Hematopoietic multipotent progenitor cell treated with erythropoietin and hydrocortisone succinate and interleukin-3 and kit ligand, for 4 days (in vitro differentiated cells): Measurements from ENCODE around the gene SEMA6B.
"Not testable (repeated sequence)": the region's sequence is repeated elsewhere in the genome, so short reads cannot be mapped to it uniquely, and the experiment has no call there.

Experiments used
- DNase-seq: peaks from one replicate; pipeline ENCODE4 v3.0.0-alpha.2; 2015

SEMA6B gene

GRCh38 chr19:4559569-4559968 is at the start of gene SEMA6B:
SEMA6B (minus strand) TSS chr19:4559684; CDS start chr19:4558457, 1,227 bp downstream.
- no peak for DNase-seq

DNA sequence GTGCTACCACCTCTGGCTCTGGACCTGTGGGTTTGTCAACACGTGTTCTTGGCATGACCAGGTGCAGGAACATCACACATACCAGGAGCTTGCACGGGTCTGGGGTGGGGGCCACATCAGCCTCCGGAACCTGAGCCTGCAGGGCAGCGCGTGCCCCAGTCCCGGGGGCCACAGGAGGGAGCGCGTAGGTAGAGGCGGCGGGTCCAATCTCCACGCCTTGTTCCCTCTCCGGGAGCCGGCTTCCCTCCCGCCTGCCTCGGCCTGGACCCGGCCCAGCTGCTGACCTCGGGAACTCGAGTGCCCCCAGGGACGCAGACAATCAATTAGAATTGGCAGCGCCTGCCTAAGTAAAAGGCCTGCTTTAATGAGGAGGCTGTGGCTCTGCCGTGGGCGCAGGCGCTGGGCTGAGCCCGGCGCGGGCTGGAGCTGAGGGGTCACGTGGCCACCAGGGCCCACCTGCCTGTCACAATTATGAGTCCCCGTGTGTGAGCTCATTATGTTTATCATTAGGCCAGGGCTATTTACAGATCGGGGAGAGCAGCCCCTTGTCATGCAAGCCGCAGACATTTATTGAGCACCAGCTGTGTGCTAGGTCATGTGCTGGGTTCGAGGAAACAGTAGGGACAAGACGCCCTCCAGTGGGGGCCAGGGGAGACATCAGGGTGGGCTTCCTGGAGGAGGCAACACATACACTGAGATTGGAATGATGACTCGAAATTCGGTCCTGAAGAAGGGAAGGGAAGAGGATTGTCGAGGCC is 47.6 kb upstream of the SEMA6B start:
- DNase-seq: peak; percentile 38

- no peak for DNase-seq
Measured at GRCh38 chr19:4606181-4606580, 46.7 kb upstream of the SEMA6B start.

DNA sequence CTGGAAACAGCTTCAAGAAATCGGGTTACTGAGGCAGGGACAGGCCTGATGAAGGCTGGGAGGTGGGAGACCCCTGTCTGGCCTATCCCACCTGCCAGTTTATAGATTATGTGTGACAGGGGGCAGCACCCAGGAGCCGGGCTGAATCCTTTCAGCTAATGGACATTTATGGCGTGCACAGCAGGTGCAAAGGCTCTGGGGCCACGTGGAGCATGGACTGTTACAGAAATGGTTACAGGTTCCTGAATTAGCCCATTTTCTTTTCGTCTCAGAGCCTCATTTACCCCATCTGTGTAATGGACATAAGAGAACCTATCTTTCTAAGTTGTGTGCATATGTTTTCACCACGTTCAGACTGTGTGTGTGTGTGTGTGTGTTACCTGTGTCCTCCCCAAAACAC is 45.4 kb upstream of the SEMA6B start:
- no peak for DNase-seq

- no peak for DNase-seq
Measured at GRCh38 chr19:4602915-4603314, 43.4 kb upstream of the SEMA6B start.

DNA sequence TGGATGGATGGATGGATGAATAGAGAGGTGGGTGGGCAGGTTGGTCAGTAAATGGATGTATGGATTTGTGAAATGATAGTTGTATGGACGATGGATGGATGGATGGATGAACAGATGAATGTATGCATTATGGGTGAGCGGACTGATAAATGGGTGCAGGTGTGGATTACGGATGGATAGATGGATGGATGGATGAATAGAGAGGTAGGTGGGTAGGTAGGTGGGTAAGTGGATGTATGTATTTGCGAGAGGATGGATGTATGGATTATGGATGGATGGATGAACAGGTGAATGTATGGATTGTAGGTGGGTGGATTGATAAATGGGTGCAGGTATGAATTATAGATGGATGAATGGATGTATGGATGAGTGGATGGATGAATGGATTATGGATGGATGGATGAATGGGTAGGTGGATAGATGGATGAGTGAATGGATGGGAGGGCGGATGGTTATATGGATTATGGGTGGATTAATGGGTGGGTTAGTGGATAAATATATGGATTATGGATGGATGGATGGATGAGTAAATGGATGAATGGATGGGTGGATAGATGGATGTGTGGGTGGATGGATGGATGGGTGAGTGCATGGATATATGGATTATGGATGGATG is 42.8 kb upstream of the SEMA6B start:
- no peak for DNase-seq

DNA sequence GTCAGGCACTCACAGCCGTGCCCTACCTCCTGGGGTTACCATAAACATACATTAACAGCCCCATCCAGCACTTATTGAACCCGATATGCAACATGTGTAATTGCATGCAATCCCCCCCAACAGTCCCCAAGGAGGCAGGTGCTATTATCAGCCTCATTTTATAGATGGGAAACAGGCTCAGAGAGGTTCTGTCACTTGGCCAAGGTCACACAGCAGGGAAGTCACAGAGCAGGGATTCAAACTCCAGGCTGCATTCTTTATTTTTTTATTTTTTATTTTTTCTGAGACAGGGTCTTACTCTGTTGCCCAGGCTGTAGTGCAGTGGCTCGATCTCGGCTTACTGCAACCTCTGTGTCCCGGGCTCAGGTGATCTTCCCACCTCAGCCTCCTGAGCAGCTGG is 41.4 kb upstream of the SEMA6B start:
- DNase-seq: no peak

DNA sequence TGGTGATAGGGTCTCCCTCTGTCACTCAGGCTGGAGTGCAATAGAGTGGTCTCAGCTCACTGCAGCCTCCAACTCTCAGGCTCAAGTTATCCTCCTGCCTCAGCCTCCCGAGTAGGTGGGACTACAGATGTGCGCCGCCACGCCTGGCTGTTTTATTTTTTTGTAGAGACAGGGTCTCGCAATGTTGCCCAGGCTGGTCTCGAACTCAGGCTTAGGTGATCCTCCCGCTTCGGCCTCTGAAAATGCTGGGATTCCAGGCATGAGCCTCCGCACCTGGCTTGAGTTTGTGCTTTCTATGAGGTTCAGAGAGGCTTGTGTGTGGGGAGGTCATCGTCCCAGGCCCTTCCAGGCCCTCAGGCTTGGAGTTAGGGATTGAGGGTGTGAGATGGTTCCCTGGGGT is 40.6 kb upstream of the SEMA6B start:
- DNase-seq: no peak

DNA sequence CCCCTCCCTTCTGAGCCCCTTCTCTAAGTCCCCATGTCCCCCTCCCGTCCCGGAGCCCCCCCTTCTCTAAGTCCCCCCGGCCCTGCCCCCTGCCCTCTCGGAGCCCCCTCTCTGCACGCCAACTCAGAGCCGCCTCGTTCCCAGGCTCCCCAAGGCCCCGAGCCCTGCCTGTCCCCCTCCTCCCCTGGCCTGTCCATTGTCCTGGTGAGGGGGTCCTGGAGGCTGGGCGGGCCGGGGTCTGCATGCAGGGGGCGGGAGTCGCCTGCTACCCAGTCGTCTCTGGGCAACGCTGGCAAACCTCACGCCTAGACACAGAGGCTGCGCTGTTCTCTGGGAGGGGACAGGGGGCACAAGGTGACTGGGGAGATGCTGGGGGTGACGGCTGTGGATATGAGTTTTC is 39.2 kb upstream of the SEMA6B start:
- no peak for DNase-seq

- peak; percentile 87 for DNase-seq
Measured at GRCh38 chr19:4597975-4598671, 38.6 kb upstream of the SEMA6B start.

- DNase-seq: no peak
Measured at GRCh38 chr19:4597278-4597974, 37.9 kb upstream of the SEMA6B start.

GRCh38 chr19:4596033-4596904 is 36.8 kb upstream of the SEMA6B start:
- no peak for DNase-seq

DNA sequence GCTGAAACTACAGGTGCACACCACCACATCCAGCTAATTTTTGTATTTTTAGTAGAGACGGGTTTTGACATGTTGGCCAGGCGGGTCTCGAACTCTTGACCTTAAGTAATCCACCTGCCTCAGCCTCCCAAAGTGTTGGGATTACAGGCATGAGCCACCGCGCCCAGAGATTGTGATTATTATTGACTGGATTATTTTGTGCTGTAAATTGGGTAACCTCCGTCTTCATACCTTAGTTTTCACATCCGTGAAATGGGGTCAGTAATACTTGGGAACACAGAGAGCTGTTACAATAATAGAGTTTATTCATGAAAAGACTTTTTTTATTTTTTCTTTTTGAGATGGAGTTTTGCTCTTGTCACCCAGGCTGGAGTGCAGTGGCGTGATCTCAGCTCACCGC is 35.7 kb upstream of the SEMA6B start:
- not testable (repeated sequence) for DNase-seq

GRCh38 chr19:4594201-4594600 is 34.7 kb upstream of the SEMA6B start:
- no peak for DNase-seq

DNA sequence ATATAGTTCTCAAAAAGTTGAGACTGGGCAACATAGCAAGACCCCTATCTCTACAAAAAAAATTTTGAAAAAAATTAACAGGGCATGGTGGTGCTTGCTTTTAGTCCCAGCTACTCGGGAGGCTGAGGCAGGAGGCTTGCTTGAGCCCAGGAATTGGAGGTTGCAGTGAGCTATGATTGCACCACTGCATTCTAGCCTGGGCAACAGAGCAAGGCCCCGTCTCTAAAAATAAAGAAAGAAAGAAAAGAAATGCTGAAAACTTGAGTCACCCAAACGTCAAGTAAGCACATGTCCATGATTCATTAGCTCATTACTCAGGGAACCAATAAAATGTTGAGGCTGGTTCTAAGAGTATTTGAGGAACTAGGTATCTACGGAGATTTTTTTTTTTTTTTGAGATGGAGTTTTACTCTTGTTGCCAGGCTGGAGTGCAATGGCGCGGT is 33.9 kb upstream of the SEMA6B start:
- peak; percentile 59 for DNase-seq

GRCh38 chr19:4592445-4592844 is 33.0 kb upstream of the SEMA6B start:
- DNase-seq: no peak

DNA sequence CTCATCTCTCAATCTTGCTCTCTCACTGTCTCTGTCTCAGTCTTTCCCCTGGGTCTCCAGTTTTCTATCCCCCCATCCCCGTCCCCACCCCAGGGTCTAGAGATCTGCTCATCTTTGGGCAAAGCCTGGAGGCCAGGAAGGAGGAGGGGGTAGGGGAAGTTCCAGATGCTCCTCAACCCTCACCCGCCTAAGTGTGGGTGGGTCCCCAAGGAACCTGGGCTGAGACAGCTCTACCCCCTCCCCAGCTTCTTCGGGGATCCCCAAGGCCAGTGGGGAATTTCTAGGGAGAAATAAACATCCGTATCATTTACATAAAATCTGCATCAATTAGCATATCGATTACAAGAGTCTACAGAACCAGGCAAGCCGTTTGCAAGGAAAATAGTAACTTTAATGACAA is 31.8 kb upstream of the SEMA6B start:
- DNase-seq: no peak

DNA sequence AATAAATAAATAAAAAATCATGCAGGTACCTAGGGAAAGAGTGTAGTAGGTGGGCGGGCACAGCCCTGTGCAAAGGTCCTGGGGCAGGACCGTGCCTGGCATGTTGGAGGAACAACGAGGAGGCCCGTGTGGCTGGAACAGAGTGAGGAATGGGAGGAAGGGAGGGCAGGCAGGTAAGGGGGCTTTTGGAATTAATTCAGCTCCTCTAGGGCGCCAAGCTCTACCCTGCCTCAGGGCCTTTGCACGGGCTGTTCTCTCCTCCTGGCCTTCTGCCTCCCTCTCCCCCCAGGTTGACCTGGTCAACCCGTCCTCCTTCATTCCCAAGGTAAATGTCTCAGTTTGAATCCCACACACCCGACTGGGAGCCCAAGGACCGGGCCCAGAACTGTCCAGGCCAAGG is 31.1 kb upstream of the SEMA6B start:
- no peak for DNase-seq

GRCh38 chr19:4589579-4590410 is 30.3 kb upstream of the SEMA6B start:
- DNase-seq: peak; percentile 68

DNA sequence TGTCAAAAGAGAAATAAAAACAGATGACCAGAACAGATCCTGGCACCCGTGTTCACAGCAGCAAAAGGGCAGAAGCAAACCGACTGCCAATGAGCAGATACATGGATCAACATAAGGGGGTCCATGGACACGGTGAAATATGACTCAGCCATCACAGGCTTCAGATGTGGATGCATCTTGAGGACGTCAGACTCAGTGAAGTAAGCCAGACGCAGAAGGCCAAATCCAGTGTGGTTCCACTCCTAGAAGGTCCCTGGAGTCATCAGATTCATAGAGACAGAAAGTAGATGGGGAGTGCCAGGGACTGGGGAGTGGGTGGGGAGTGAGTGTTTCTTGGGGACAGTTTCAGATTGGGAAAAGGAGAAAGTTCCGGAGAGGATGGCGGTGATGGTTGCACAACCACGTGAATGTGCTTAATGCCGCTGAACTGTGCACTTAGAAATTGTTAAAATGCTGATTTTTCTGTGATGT is 28.8 kb upstream of the SEMA6B start:
- DNase-seq: no peak

- DNase-seq: no peak
Measured at GRCh38 chr19:4587527-4587926, 28.0 kb upstream of the SEMA6B start.
